ENCODE results near the gene GZF1. TPM values are rescaled to one million over a fixed set of nuclear protein-coding genes. Genes with fewer than 3 reads are reported as not detected.

Gene GZF1
- 10 to 100 TPM; 16.3 to 17.4 (median 16.8) TPM for polyA plus RNA-seq (ENCODE audit: insufficient read length in 3 of 3)

- peak; percentile 91 to 95 (median 94) for DNase-seq (ENCODE audit: low read depth in 3 of 3, low spot score in 2 of 3)
Measured at GRCh38 chr20:23361476-23362391, at the start of gene GZF1. Gene GZF1 (plus strand): TSS chr20:23362182. CDS start chr20:23364384, 2,202 bp downstream.

- DNase-seq (ENCODE audit: low read depth in 3 of 3, low spot score in 2 of 3): no peak
Measured at GRCh38 chr20:23313271-23313670, 48.7 kb upstream of the GZF1 start.

GRCh38 chr20:23314699-23315098, 47.3 kb upstream of the GZF1 start:
- DNase-seq (ENCODE audit: low read depth in 3 of 3, low spot score in 2 of 3): no peak

GRCh38 chr20:23315099-23315498, 46.9 kb upstream of the GZF1 start:
- DNase-seq (ENCODE audit: low read depth in 3 of 3, low spot score in 2 of 3): no peak

- DNase-seq (ENCODE audit: low read depth in 3 of 3, low spot score in 2 of 3): no peak
Measured at GRCh38 chr20:23316626-23317025, 45.4 kb upstream of the GZF1 start.

- DNase-seq (ENCODE audit: low read depth in 3 of 3, low spot score in 2 of 3): no peak
Measured at GRCh38 chr20:23317081-23317480, 44.9 kb upstream of the GZF1 start.

GRCh38 chr20:23318347-23318746, 43.6 kb upstream of the GZF1 start:
- no peak for DNase-seq (ENCODE audit: low read depth in 3 of 3, low spot score in 2 of 3)

GRCh38 chr20:23320317-23320716, 41.7 kb upstream of the GZF1 start:
- no peak for DNase-seq (ENCODE audit: low read depth in 3 of 3, low spot score in 2 of 3)

- no peak for DNase-seq (ENCODE audit: low read depth in 3 of 3, low spot score in 2 of 3)
Measured at GRCh38 chr20:23325107-23325506, 36.9 kb upstream of the GZF1 start.

GRCh38 chr20:23326774-23327173, 35.2 kb upstream of the GZF1 start:
- DNase-seq (ENCODE audit: low read depth in 3 of 3, low spot score in 2 of 3): no peak

GRCh38 chr20:23327617-23328333, 34.2 kb upstream of the GZF1 start:
- DNase-seq (ENCODE audit: low read depth in 3 of 3, low spot score in 2 of 3): no peak

GRCh38 chr20:23331450-23332350, 30.3 kb upstream of the GZF1 start:
- no peak for DNase-seq (ENCODE audit: low read depth in 3 of 3, low spot score in 2 of 3)

- DNase-seq (ENCODE audit: low read depth in 3 of 3, low spot score in 2 of 3): no peak
Measured at GRCh38 chr20:23332467-23332866, 29.5 kb upstream of the GZF1 start.

GRCh38 chr20:23334111-23334510, 27.9 kb upstream of the GZF1 start:
- DNase-seq (ENCODE audit: low read depth in 3 of 3, low spot score in 2 of 3): no peak

- DNase-seq (ENCODE audit: low read depth in 3 of 3, low spot score in 2 of 3): no peak
Measured at GRCh38 chr20:23335521-23335920, 26.5 kb upstream of the GZF1 start.

- DNase-seq (ENCODE audit: low read depth in 3 of 3, low spot score in 2 of 3): no peak
Measured at GRCh38 chr20:23336476-23336875, 25.5 kb upstream of the GZF1 start.

- DNase-seq (ENCODE audit: low read depth in 3 of 3, low spot score in 2 of 3): no peak
Measured at GRCh38 chr20:23337312-23337711, 24.7 kb upstream of the GZF1 start.

- DNase-seq (ENCODE audit: low read depth in 3 of 3, low spot score in 2 of 3): no peak
Measured at GRCh38 chr20:23339986-23340385, 22.0 kb upstream of the GZF1 start.

- DNase-seq (ENCODE audit: low read depth in 3 of 3, low spot score in 2 of 3): no peak
Measured at GRCh38 chr20:23340524-23340923, 21.5 kb upstream of the GZF1 start.

- DNase-seq (ENCODE audit: low read depth in 3 of 3, low spot score in 2 of 3): no peak
Measured at GRCh38 chr20:23341073-23341472, 20.9 kb upstream of the GZF1 start.

GRCh38 chr20:23343590-23343989, 18.4 kb upstream of the GZF1 start:
- no peak for DNase-seq (ENCODE audit: low read depth in 3 of 3, low spot score in 2 of 3)

Measured in right renal cortex interstitium (tissue), 3 donors.